G401 (cell line): ENCODE measurements around the gene SKP2. TPM values are rescaled to one million over a fixed set of nuclear protein-coding genes. Genes with fewer than 3 reads are reported as not detected.
"Not testable (repeated sequence)": the region's sequence is repeated elsewhere in the genome, so short reads cannot be mapped to it uniquely, and the experiment has no call there.

Source experiments
- DNase-seq: peaks from one replicate; pipeline ENCODE4 v3.0.0-alpha.2; 2015; ENCODE audit warnings: low spot score
- in situ Hi-C: cut with HindIII; loops from 2 replicates; pipeline ENCODE4 v1.10.0; 2016; ENCODE audit warnings: low sequenced_read_pairs, mixed read lengths
- total RNA-seq: library from RNA; depleted of rRNA; stranded (reverse); fragments of >200 nt; shearing (Covaris generic); gene quantifications from 2 replicates; pipeline ENCODE4 v1.2.3, GENCODE V29; 2014

The SKP2 gene
- total RNA-seq, 1 experiment from 2014 or later = 68.8 TPM

- DNase-seq, in situ Hi-C loops: not testable (repeated sequence)
These were observed 32.5 kb downstream of the SKP2 start for GRCh38 chr5:36184408-36184807.

GRCh38 chr5:36193746-36194145 lies 41.8 kb downstream of the SKP2 start:
- DNase-seq = no peak
- in situ Hi-C loops = no loop called here

GRCh38 chr5:36198281-36198680 lies 46.4 kb downstream of the SKP2 start:
- no peak for DNase-seq
- in situ Hi-C loops = no loop called here

GRCh38 chr5:36198783-36199182 lies 46.9 kb downstream of the SKP2 start:
- in situ Hi-C loops, DNase-seq: not testable (repeated sequence)

- in situ Hi-C loops = no loop called here
- no peak for DNase-seq
These were observed 47.7 kb downstream of the SKP2 start for GRCh38 chr5:36199620-36200019.

GRCh38 chr5:36200513-36200912 lies 48.6 kb downstream of the SKP2 start:
- in situ Hi-C loops = no loop called here
- DNase-seq = no peak

- DNase-seq = no peak
- in situ Hi-C loops = no loop called here
These were observed 50.6 kb downstream of the SKP2 start for GRCh38 chr5:36202521-36202961.

- DNase-seq = no peak
- in situ Hi-C loops = no loop called here
These were observed 53.4 kb downstream of the SKP2 start for GRCh38 chr5:36205329-36205728.

- in situ Hi-C loops = no loop called here
- no peak for DNase-seq
These were observed 55.0 kb downstream of the SKP2 start for GRCh38 chr5:36206913-36207312.

- no peak for DNase-seq
- in situ Hi-C loops = no loop called here
These were observed 56.9 kb downstream of the SKP2 start for GRCh38 chr5:36208786-36209185.

GRCh38 chr5:36209664-36210063 lies 57.8 kb downstream of the SKP2 start:
- DNase-seq = no peak
- in situ Hi-C loops = no loop called here

GRCh38 chr5:36214436-36214835 lies 62.5 kb downstream of the SKP2 start:
- in situ Hi-C loops = no loop called here

GRCh38 chr5:36215910-36216309 lies 64.0 kb downstream of the SKP2 start:
- no peak for DNase-seq
- in situ Hi-C loops = no loop called here

More at GRCh38 chr5:36214436-36214835, 62.5 kb downstream of the SKP2 start:
- no peak for DNase-seq

- DNase-seq = no peak
- in situ Hi-C loops = no loop called here
These were observed 65.7 kb downstream of the SKP2 start for GRCh38 chr5:36217567-36217966.

- DNase-seq = no peak
- in situ Hi-C loops = no loop called here
These were observed 66.1 kb downstream of the SKP2 start for GRCh38 chr5:36217988-36218387.

GRCh38 chr5:36222620-36223019 lies 70.7 kb downstream of the SKP2 start:
- DNase-seq = no peak
- in situ Hi-C loops = no loop called here

- in situ Hi-C loops = no loop called here
- no peak for DNase-seq
These were observed 75.1 kb downstream of the SKP2 start for GRCh38 chr5:36227046-36227445.

- DNase-seq = no peak
- in situ Hi-C loops = no loop called here
These were observed 76.6 kb downstream of the SKP2 start for GRCh38 chr5:36228505-36228904.

GRCh38 chr5:36230151-36230790 lies 78.4 kb downstream of the SKP2 start:
- DNase-seq = no peak
- in situ Hi-C loops = no loop called here

GRCh38 chr5:36232533-36232932 lies 80.6 kb downstream of the SKP2 start:
- DNase-seq = no peak
- in situ Hi-C loops = no loop called here
